A549 (cell line): ENCODE data around the gene E4F1.

Experiments used
- BCL3 ChIP-seq: fragments of >200 bp; sonication (Bioruptor Twin); formaldehyde crosslinking; IDR thresholded peaks from 3 replicates; pipeline ENCODE4 v1.6.1; 2016
- BHLHE40 ChIP-seq: IDR thresholded peaks from 2 replicates; pipeline ENCODE4 v1.6.1; 2012; ENCODE audit warnings: low read depth, low read length, inconsistent platforms
- CHD2 ChIP-seq: fragments of 150-350 bp; IDR thresholded peaks from 2 replicates; pipeline ENCODE4 v1.6.1; 2014; ENCODE audit warnings: low read length; ENCODE audit not compliant: partially characterized antibody
- CHD4 ChIP-seq: fragments of 200-600 bp; sonication (generic); IDR thresholded peaks from 2 replicates; pipeline ENCODE4 v1.6.1; 2016; ENCODE audit warnings: antibody characterized with exemption, mild to moderate bottlenecking, borderline replicate concordance
- EP300 ChIP-seq, 2 experiments: fragments of >200 bp; sonication (Bioruptor Twin); formaldehyde crosslinking; IDR thresholded peaks; 2 replicates in 1 of 2; 3 replicates in 1 of 2; pipeline ENCODE4 v1.6.1; 2016 to 2017
- FOXS1 ChIP-seq: fragments of 250-450 bp; sonication (Bioruptor Pico); IDR thresholded peaks from 2 replicates; pipeline ENCODE4 v1.5.0; 2020; ENCODE audit warnings: mild to moderate bottlenecking, moderate library complexity
- JUN ChIP-seq, 2 experiments: fragments of >200 bp; sonication (Bioruptor Twin); formaldehyde crosslinking; IDR thresholded peaks; 2 replicates in 1 of 2; 3 replicates in 1 of 2; pipeline ENCODE4 v1.6.1; 2016 to 2017
- MAZ ChIP-seq: fragments of 150-350 bp; IDR thresholded peaks from 2 replicates; pipeline ENCODE4 v1.6.1; 2014; ENCODE audit warnings: antibody characterized with exemption, low read depth, low read length, borderline replicate concordance
- MYC ChIP-seq: IDR thresholded peaks from 2 replicates; pipeline ENCODE4 v1.6.1; 2012; ENCODE audit warnings: mild to moderate bottlenecking, inconsistent platforms, low read length, improper control_type of control experiment, borderline replicate concordance
- POLR2A ChIP-seq: IDR thresholded peaks from 2 replicates; pipeline ENCODE4 v1.6.1; 2012; ENCODE audit warnings: mild to moderate bottlenecking, low read length
- REST ChIP-seq: fragments of 200-600 bp; sonication (generic); IDR thresholded peaks from 2 replicates; pipeline ENCODE4 v1.6.1; 2016; ENCODE audit warnings: antibody characterized with exemption, mild to moderate bottlenecking, moderate library complexity
- RFX5 ChIP-seq: fragments of 450-650 bp; IDR thresholded peaks from 2 replicates; pipeline ENCODE4 v1.7.1; 2014; ENCODE audit warnings: antibody characterized with exemption, mild to moderate bottlenecking, moderate library complexity
- USF2 ChIP-seq: fragments of 450-650 bp; IDR thresholded peaks from 2 replicates; pipeline ENCODE4 v1.6.1; 2014; ENCODE audit warnings: antibody characterized with exemption
- TF ChIP-seq, protein P1 (sequence below): fragments of >200 bp; sonication (Bioruptor Twin); formaldehyde crosslinking; IDR thresholded peaks from 3 replicates; pipeline ENCODE4 v1.5.1; 2016

GRCh38 chr16:2253293-2253692 lies 29.9 kb downstream of the E4F1 start:
- TF ChIP-seq, protein P1, sequence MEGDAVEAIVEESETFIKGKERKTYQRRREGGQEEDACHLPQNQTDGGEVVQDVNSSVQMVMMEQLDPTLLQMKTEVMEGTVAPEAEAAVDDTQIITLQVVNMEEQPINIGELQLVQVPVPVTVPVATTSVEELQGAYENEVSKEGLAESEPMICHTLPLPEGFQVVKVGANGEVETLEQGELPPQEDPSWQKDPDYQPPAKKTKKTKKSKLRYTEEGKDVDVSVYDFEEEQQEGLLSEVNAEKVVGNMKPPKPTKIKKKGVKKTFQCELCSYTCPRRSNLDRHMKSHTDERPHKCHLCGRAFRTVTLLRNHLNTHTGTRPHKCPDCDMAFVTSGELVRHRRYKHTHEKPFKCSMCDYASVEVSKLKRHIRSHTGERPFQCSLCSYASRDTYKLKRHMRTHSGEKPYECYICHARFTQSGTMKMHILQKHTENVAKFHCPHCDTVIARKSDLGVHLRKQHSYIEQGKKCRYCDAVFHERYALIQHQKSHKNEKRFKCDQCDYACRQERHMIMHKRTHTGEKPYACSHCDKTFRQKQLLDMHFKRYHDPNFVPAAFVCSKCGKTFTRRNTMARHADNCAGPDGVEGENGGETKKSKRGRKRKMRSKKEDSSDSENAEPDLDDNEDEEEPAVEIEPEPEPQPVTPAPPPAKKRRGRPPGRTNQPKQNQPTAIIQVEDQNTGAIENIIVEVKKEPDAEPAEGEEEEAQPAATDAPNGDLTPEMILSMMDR: no peak
- TF ChIP-seq USF2: no peak
- no peak for TF ChIP-seq MYC
- TF ChIP-seq REST: no peak
- no peak for TF ChIP-seq JUN (IDR thresholded peaks at IDR 0.05)
- no peak for TF ChIP-seq RFX5
- TF ChIP-seq POLR2A: no peak
- no peak for TF ChIP-seq MAZ
- no peak for TF ChIP-seq CHD4
- TF ChIP-seq CHD2: no peak
- no peak for TF ChIP-seq BCL3
- no peak for TF ChIP-seq EP300 (IDR thresholded peaks at IDR 0.05)
- TF ChIP-seq FOXS1 (CRISPR knock-in tag): no peak
- TF ChIP-seq BHLHE40: no peak
